GM12878 (cell line): ENCODE measurements around the gene REEP3. TPM values are rescaled to one million over a fixed set of nuclear protein-coding genes. Genes with fewer than 3 reads are reported as not detected.

Experiments used
- ATAC-seq: fragments of 200-7000 bp; cut with Tn5 transposase; 3 replicates; pipeline ENCODE4 v1.9.1; 2020; ENCODE audit warnings: mild to moderate bottlenecking, moderate library complexity
- BruUV-seq: library from RNA; stranded (reverse); fragments of 400-500 nt; replicated peaks from 2 replicates; lab custom pipeline; 2021; lab: Mats Ljungman, UMichigan
- CTCF ChIA-PET: fragments of 300-600 bp; sonication (Branson Sonifier 250); formaldehyde crosslinking; extraction: SDS; loops from one replicate; lab custom pipeline; 2021; ENCODE audit warnings: inconsistent platforms; lab: Yijun Ruan, JAX
- POLR2A ChIA-PET: fragments of 350-600 bp; formaldehyde crosslinking; extraction: SDS; loops from one replicate; lab custom pipeline; 2021; ENCODE audit warnings: inconsistent platforms; lab: Charles Lee
- RAD21 ChIA-PET: fragments of 300-600 bp; sonication (Branson Sonifier 250); formaldehyde crosslinking; loops from one replicate; lab custom pipeline; 2023; ENCODE audit warnings: antibody characterized with exemption; ENCODE audit not compliant: unreplicated experiment; lab: Charles Lee
- SMC1A ChIA-PET: fragments of 300-600 bp; sonication (Branson Sonifier 250); formaldehyde crosslinking; loops from one replicate; lab custom pipeline; 2023; ENCODE audit not compliant: unreplicated experiment, uncharacterized antibody; lab: Charles Lee
- DNase-seq: peaks from one replicate; pipeline ENCODE4 v3.0.0-alpha.2; 2011; ENCODE audit warnings: low read depth, low spot score
- FAIRE-seq: peaks from 3 replicates; lab custom pipeline; 2011; peaks lifted over from hg19 to GRCh38; lab: Jason Lieb, UNC
- H2AFZ ChIP-seq: 2 replicates; pipeline ENCODE4 v1.6.0; 2011; ENCODE audit warnings: low read depth, low read length, control low read depth; ENCODE audit not compliant: control insufficient read depth
- H3K27ac ChIP-seq: 2 replicates; pipeline ENCODE4 v1.5.1; 2011; ENCODE audit warnings: control low read depth; ENCODE audit not compliant: control insufficient read depth, insufficient read depth
- H3K27me3 ChIP-seq, 2 experiments: replicated peaks in 1 of 2; 2 replicates each; pipeline versions ENCODE4 v1.6.0 to v1.6.1; 2011; ENCODE audit warnings: low read length in 1 of 2; ENCODE audit not compliant: control insufficient read depth in 2 of 2, insufficient read depth in 2 of 2
- H3K36me3 ChIP-seq, 2 experiments: 2 replicates each; pipeline ENCODE4 v1.5.1; 2011; ENCODE audit warnings: low read length in 1 of 2; ENCODE audit not compliant: control insufficient read depth in 2 of 2, insufficient read depth in 2 of 2
- H3K4me1 ChIP-seq: 2 replicates; pipeline ENCODE4 v1.6.1; 2011; ENCODE audit warnings: mild to moderate bottlenecking, low read length, moderate library complexity, mixed read lengths; ENCODE audit not compliant: control insufficient read depth, insufficient read depth
- H3K4me2 ChIP-seq: 2 replicates; pipeline ENCODE4 v1.6.0; 2011; ENCODE audit warnings: control low read depth; ENCODE audit not compliant: control insufficient read depth, insufficient read depth
- H3K4me3 ChIP-seq: fragments of 200-600 bp; sonication (generic); 2 replicates; pipeline ENCODE4 v1.5.1; 2016
- H3K79me2 ChIP-seq: 2 replicates; pipeline ENCODE4 v1.6.0; 2011; ENCODE audit warnings: low read length; ENCODE audit not compliant: control insufficient read depth, insufficient read depth
- H3K9ac ChIP-seq: 2 replicates; pipeline ENCODE4 v1.8.0; 2011; ENCODE audit warnings: low read length, control low read depth, mixed read lengths; ENCODE audit not compliant: control insufficient read depth, insufficient read depth
- H3K9me3 ChIP-seq: replicated peaks from 3 replicates; pipeline ENCODE4 v1.5.1; 2011; ENCODE audit warnings: mild to moderate bottlenecking, low read length; ENCODE audit not compliant: control insufficient read depth, insufficient read depth
- H4K20me1 ChIP-seq: 2 replicates; pipeline ENCODE4 v1.6.0; 2011; ENCODE audit not compliant: control insufficient read depth, insufficient read depth
- BCLAF1 ChIP-seq: fragments of 450-650 bp; IDR thresholded peaks from 2 replicates; pipeline ENCODE4 v1.6.1; 2017; ENCODE audit warnings: antibody characterized with exemption, mild to moderate bottlenecking, moderate library complexity
- ESRRA ChIP-seq: IDR thresholded peaks from 2 replicates; pipeline ENCODE4 v1.6.1; 2012; ENCODE audit warnings: mild to moderate bottlenecking, low read length, improper control_type of control experiment
- FOXM1 ChIP-seq: IDR thresholded peaks from 2 replicates; pipeline ENCODE4 v1.6.1; 2012; ENCODE audit warnings: low read depth, mild to moderate bottlenecking, inconsistent platforms, low read length, moderate library complexity
- NR2C1 ChIP-seq: fragments of 450-650 bp; IDR thresholded peaks from 2 replicates; pipeline ENCODE4 v1.6.1; 2017; ENCODE audit warnings: antibody characterized with exemption, mild to moderate bottlenecking, moderate library complexity
- TBL1XR1 ChIP-seq: IDR thresholded peaks from 2 replicates; pipeline ENCODE4 v1.6.1; 2012; ENCODE audit warnings: low read depth, low read length, improper control_type of control experiment
- WGBS: methylation state at CpG from one replicate; pipeline ENCODE4 v1.1.6; 2016; ENCODE audit warnings: low lambda C conversion rate; ENCODE audit not compliant: insufficient replicate concordance, insufficient coverage; ENCODE audit errors: missing lambda C conversion rate; 5-methylcytosine and 5-hydroxymethylcytosine counted together
- in situ Hi-C: fragments of 300-500 bp; cut with MboI; formaldehyde crosslinking; loops from 9 replicates; pipeline ENCODE4 v1.14.3; 2018; ENCODE audit warnings: mixed read lengths
- intact Hi-C: fragments of 100-400 bp; cut with micrococcal nuclease; formaldehyde crosslinking; loops from one replicate; pipeline ENCODE4 v1.14.2; 2022; ENCODE audit not compliant: unreplicated experiment
- polyA plus RNA-seq, 11 experiments: library from polyadenylated mRNA; depleted of rRNA in 4 of 11; unstranded in 6 of 11; stranded (reverse) in 5 of 11; fragments of >200 nt; fragmentation: Nextera tagmentation in 4 of 11; fragmentation: Illumina TruSeq in 1 of 11; extraction: Ambion mirVana in 4 of 11; extraction: Trizol in 1 of 11; gene quantifications; 1 replicate in 1 of 11; 2 replicates in 10 of 11; pipeline versions ENCODE4 v1.2.1 to v1.2.3, GENCODE V29; 2011 to 2016; ENCODE audit warnings: inconsistent platforms in 2 of 11, missing spikeins in 2 of 11, low read depth in 1 of 11
- total RNA-seq, 4 experiments: library from RNA; depleted of rRNA in 3 of 4; stranded (reverse); fragments of >200 nt in 3 of 4; fragmentation: Illumina TruSeq in 1 of 4; extraction: Trizol in 1 of 4; gene quantifications; 2 replicates each; pipeline versions ENCODE4 v1.2.1 to v1.2.3, GENCODE V29; 2013 to 2021

The REEP3 gene
- total and polyA plus RNA-seq, 10 of the 15 experiments (the other 5 are each of a cell fraction or from before 2014, with no cell fraction given) = 4.9 to 25.9 (median 16.2) TPM

GRCh38 chr10:63527401-63527800, 6.2 kb downstream of the REEP3 start:
- intact Hi-C loops = no loop called here
- WGBS = 96% methylated on average over 4 of the region's 4 CpGs
- FAIRE-seq = no peak
- ChIA-PET CTCF (interaction anchor here (1.2 kb wide), 1 partner anchor 193 kb away, joined by 5 read pairs; no protein-coding TSS in a partner anchor), SMC1A (interaction anchor here (0.7 to 3.2 kb wide), 3 partner anchors 13 to 193 kb away, joined by 4 to 12 read pairs (median 4); no protein-coding TSS in a partner anchor), POLR2A (no interaction called here)
- H3K27me3 ChIP-seq = no peaks in the 10 kb centered on the region
- BruUV-seq = no TSS peak
- no peak overlapping the region for H2AFZ ChIP-seq
- no peak overlapping the region for H3K9ac ChIP-seq
- peaks cover 22% of the 10 kb centered on the region for H3K79me2 ChIP-seq
- no peak overlapping the region for H3K4me3 ChIP-seq
- no peak for DNase-seq
- no peaks in the 10 kb centered on the region for H4K20me1 ChIP-seq
- no peak for ATAC-seq
- TF ChIP-seq BCLAF1 (no peak), TBL1XR1 (no peak), NR2C1 (no peak), FOXM1 (no peak), ESRRA (no peak)
- TF ChIP-seq, all 136 proteins: peak for 0
- Histone ChIP-seq H3K36me3 (no peaks in the 10 kb centered on the region), H3K4me1 (peaks cover 5% of the 10 kb centered on the region; the same call in 1 of the 2 replicates), H3K27ac (no peak overlapping the region), H3K4me2 (no peak overlapping the region), H3K9me3 (no peaks in the 10 kb centered on the region)
- RAD21 ChIA-PET = no interaction called here
- in situ Hi-C loops = no loop called here
